Stimulated activated memory B cell treated with anti-CD40 and anti-IgM and Interleukin-4, amounts not matched to agents 10 μg/mL and 1 μg/mL and 100 μg/mL, for 72 hours (primary cell): Measurements from ENCODE around the gene AJAP1.

Source experiments
- ATAC-seq: fragments of 150-1000 bp; cut with Tn5 transposase; 2 replicates; pipeline ENCODE4 v1.10.0; 2021
- H3K27ac Mint-ChIP-seq: one replicate; pipeline ENCODE4 v1.8.0; 2022; ENCODE audit warnings: mild to moderate bottlenecking, mixed read lengths
- H3K27me3 Mint-ChIP-seq: one replicate; pipeline ENCODE4 v1.8.0; 2022; ENCODE audit warnings: mixed read lengths
- H3K36me3 Mint-ChIP-seq: one replicate; pipeline ENCODE4 v1.8.0; 2022; ENCODE audit warnings: mixed read lengths
- H3K4me1 Mint-ChIP-seq: one replicate; pipeline ENCODE4 v1.8.0; 2022; ENCODE audit warnings: mixed read lengths
- H3K4me3 Mint-ChIP-seq: one replicate; pipeline ENCODE4 v1.8.0; 2022; ENCODE audit warnings: mild to moderate bottlenecking, moderate library complexity, mixed read lengths
- H3K9me3 Mint-ChIP-seq: one replicate; pipeline ENCODE4 v1.8.0; 2022; ENCODE audit warnings: mixed read lengths

The AJAP1 gene

GRCh38 chr1:4767308-4767707, 112.9 kb downstream of the AJAP1 start:
- no peak for ATAC-seq
- H3K4me3 Mint-ChIP-seq, result no peak overlapping the region
- no peaks in the 10 kb centered on the region for H3K36me3 Mint-ChIP-seq
- H3K4me1 Mint-ChIP-seq, result no peaks in the 10 kb centered on the region
- H3K9me3 Mint-ChIP-seq, result no peaks in the 10 kb centered on the region
- H3K27me3 Mint-ChIP-seq, result no peaks in the 10 kb centered on the region
- H3K27ac Mint-ChIP-seq, result no peak overlapping the region

- H3K4me1 Mint-ChIP-seq, result no peaks in the 10 kb centered on the region
- H3K27me3 Mint-ChIP-seq, result no peaks in the 10 kb centered on the region
Measured at GRCh38 chr1:4768553-4768952, 114.1 kb downstream of the AJAP1 start.

GRCh38 chr1:4769516-4770280, 115.3 kb downstream of the AJAP1 start:
- no peak overlapping the region for H3K27ac Mint-ChIP-seq
- no peaks in the 10 kb centered on the region for H3K27me3 Mint-ChIP-seq
- H3K36me3 Mint-ChIP-seq, result no peaks in the 10 kb centered on the region
- H3K4me3 Mint-ChIP-seq, result no peak overlapping the region
- H3K4me1 Mint-ChIP-seq, result no peaks in the 10 kb centered on the region
- no peak for ATAC-seq
- no peaks in the 10 kb centered on the region for H3K9me3 Mint-ChIP-seq

More at GRCh38 chr1:4768553-4768952, 114.1 kb downstream of the AJAP1 start:
- no peak for ATAC-seq
- Mint-ChIP-seq H3K9me3 (no peaks in the 10 kb centered on the region), H3K36me3 (no peaks in the 10 kb centered on the region), H3K27ac (no peak overlapping the region), H3K4me3 (no peak overlapping the region)

- H3K9me3 Mint-ChIP-seq, result no peaks in the 10 kb centered on the region
- ATAC-seq, result no peak
- H3K36me3 Mint-ChIP-seq, result no peaks in the 10 kb centered on the region
- no peak overlapping the region for H3K27ac Mint-ChIP-seq
- H3K4me1 Mint-ChIP-seq, result no peaks in the 10 kb centered on the region
- no peak overlapping the region for H3K4me3 Mint-ChIP-seq
- no peaks in the 10 kb centered on the region for H3K27me3 Mint-ChIP-seq
Measured at GRCh38 chr1:4770713-4771112, 116.3 kb downstream of the AJAP1 start.

- ATAC-seq, result no peak
- Mint-ChIP-seq H3K36me3 (no peaks in the 10 kb centered on the region), H3K27me3 (no peaks in the 10 kb centered on the region), H3K4me3 (no peak overlapping the region), H3K27ac (no peak overlapping the region), H3K4me1 (no peaks in the 10 kb centered on the region), H3K9me3 (no peaks in the 10 kb centered on the region)
Measured at GRCh38 chr1:4771267-4771666, 116.9 kb downstream of the AJAP1 start.

GRCh38 chr1:4771721-4772120, 117.3 kb downstream of the AJAP1 start:
- Mint-ChIP-seq H3K4me3 (no peak overlapping the region), H3K4me1 (no peaks in the 10 kb centered on the region), H3K27me3 (no peaks in the 10 kb centered on the region), H3K9me3 (no peaks in the 10 kb centered on the region), H3K36me3 (no peaks in the 10 kb centered on the region), H3K27ac (no peak overlapping the region)
- ATAC-seq, result no peak

- Mint-ChIP-seq H3K27ac (no peak overlapping the region), H3K36me3 (no peaks in the 10 kb centered on the region), H3K4me1 (no peaks in the 10 kb centered on the region), H3K9me3 (no peaks in the 10 kb centered on the region), H3K27me3 (no peaks in the 10 kb centered on the region), H3K4me3 (no peak overlapping the region)
- no peak for ATAC-seq
Measured at GRCh38 chr1:4772294-4773010, 118.0 kb downstream of the AJAP1 start.

GRCh38 chr1:4773226-4773625, 118.8 kb downstream of the AJAP1 start:
- Mint-ChIP-seq H3K4me1 (no peaks in the 10 kb centered on the region), H3K4me3 (no peak overlapping the region), H3K9me3 (no peaks in the 10 kb centered on the region), H3K27ac (no peak overlapping the region), H3K27me3 (no peaks in the 10 kb centered on the region), H3K36me3 (no peaks in the 10 kb centered on the region)
- no peak for ATAC-seq

- no peak for ATAC-seq
- Mint-ChIP-seq H3K9me3 (no peaks in the 10 kb centered on the region), H3K27ac (no peak overlapping the region), H3K27me3 (peaks cover 3% of the 10 kb centered on the region), H3K4me1 (no peaks in the 10 kb centered on the region), H3K4me3 (no peak overlapping the region), H3K36me3 (no peaks in the 10 kb centered on the region)
Measured at GRCh38 chr1:4775506-4775905, 121.1 kb downstream of the AJAP1 start.

GRCh38 chr1:4778056-4778455, 123.6 kb downstream of the AJAP1 start:
- Mint-ChIP-seq H3K4me3 (no peak overlapping the region), H3K4me1 (no peaks in the 10 kb centered on the region), H3K9me3 (no peaks in the 10 kb centered on the region), H3K27ac (no peak overlapping the region), H3K27me3 (peaks cover 9% of the 10 kb centered on the region), H3K36me3 (no peaks in the 10 kb centered on the region)
- ATAC-seq, result no peak

- H3K4me1 Mint-ChIP-seq, result no peaks in the 10 kb centered on the region
- H3K27ac Mint-ChIP-seq, result no peak overlapping the region
- H3K36me3 Mint-ChIP-seq, result no peaks in the 10 kb centered on the region
- H3K27me3 Mint-ChIP-seq, result peaks cover 9% of the 10 kb centered on the region
- H3K9me3 Mint-ChIP-seq, result no peaks in the 10 kb centered on the region
- no peak for ATAC-seq
- no peak overlapping the region for H3K4me3 Mint-ChIP-seq
Measured at GRCh38 chr1:4781646-4782045, 127.2 kb downstream of the AJAP1 start.

GRCh38 chr1:4784761-4785160, 130.4 kb downstream of the AJAP1 start:
- Mint-ChIP-seq H3K9me3 (no peaks in the 10 kb centered on the region), H3K4me3 (no peak overlapping the region), H3K4me1 (no peaks in the 10 kb centered on the region), H3K36me3 (no peaks in the 10 kb centered on the region), H3K27me3 (peaks cover 9% of the 10 kb centered on the region), H3K27ac (no peak overlapping the region)
- ATAC-seq, result no peak

- no peak overlapping the region for H3K4me3 Mint-ChIP-seq
Measured at GRCh38 chr1:4786055-4786454, 131.6 kb downstream of the AJAP1 start.

GRCh38 chr1:4787551-4787950, 133.1 kb downstream of the AJAP1 start:
- no peaks in the 10 kb centered on the region for H3K27me3 Mint-ChIP-seq
- H3K27ac Mint-ChIP-seq, result no peak overlapping the region
- H3K4me1 Mint-ChIP-seq, result no peaks in the 10 kb centered on the region
- H3K9me3 Mint-ChIP-seq, result no peaks in the 10 kb centered on the region
- H3K36me3 Mint-ChIP-seq, result no peaks in the 10 kb centered on the region
- no peak overlapping the region for H3K4me3 Mint-ChIP-seq
- ATAC-seq, result no peak

More at GRCh38 chr1:4786055-4786454, 131.6 kb downstream of the AJAP1 start:
- no peaks in the 10 kb centered on the region for H3K9me3 Mint-ChIP-seq
- peaks cover under 1% of the 10 kb centered on the region for H3K27me3 Mint-ChIP-seq
- H3K36me3 Mint-ChIP-seq, result no peaks in the 10 kb centered on the region
- no peaks in the 10 kb centered on the region for H3K4me1 Mint-ChIP-seq
- ATAC-seq, result no peak
- H3K27ac Mint-ChIP-seq, result no peak overlapping the region

- peaks cover 23% of the 10 kb centered on the region for H3K4me1 Mint-ChIP-seq
- no peak overlapping the region for H3K27ac Mint-ChIP-seq
- H3K4me3 Mint-ChIP-seq, result no peak overlapping the region
- no peaks in the 10 kb centered on the region for H3K36me3 Mint-ChIP-seq
- H3K9me3 Mint-ChIP-seq, result no peaks in the 10 kb centered on the region
- H3K27me3 Mint-ChIP-seq, result no peaks in the 10 kb centered on the region
- ATAC-seq, result no peak
Measured at GRCh38 chr1:4792565-4792964, 138.2 kb downstream of the AJAP1 start.
